HCT116 (cell line): ENCODE data around the gene FZR1. TPM values are rescaled to one million over a fixed set of nuclear protein-coding genes. Genes with fewer than 3 reads are reported as not detected.

Experiments used
- ATAC-seq: fragments of 200-7000 bp; cut with Tn5 transposase; 2 replicates; pipeline ENCODE4 v1.9.1; 2020; ENCODE audit warnings: mild to moderate bottlenecking, moderate library complexity
- BruUV-seq: library from RNA; stranded (reverse); fragments of 400-500 nt; replicated peaks from 2 replicates; lab custom pipeline; 2021; lab: Mats Ljungman, UMichigan
- CTCF ChIA-PET: fragments of 300-600 bp; sonication (Branson Sonifier 250); formaldehyde crosslinking; loops from one replicate; lab custom pipeline; 2021; ENCODE audit warnings: antibody characterized with exemption; lab: Charles Lee
- POLR2A ChIA-PET: fragments of 300-600, 350-600 bp; sonication (Branson Sonifier 250); formaldehyde crosslinking; loops from one replicate; lab custom pipeline; 2021; ENCODE audit warnings: antibody characterized with exemption; lab: Charles Lee
- RAD21 ChIA-PET, 2 experiments: fragments of 300-600 bp; sonication (Branson Sonifier 250); formaldehyde crosslinking; loops; one replicate each; lab custom pipeline; 2023; ENCODE audit warnings: low total read pairs in 2 of 2; ENCODE audit not compliant: uncharacterized antibody in 2 of 2, unreplicated experiment in 2 of 2, low non-redundant PET in 1 of 2; lab: Charles Lee
- DNase-seq: peaks from one replicate; pipeline ENCODE4 v3.0.0-alpha.2; 2010; ENCODE audit warnings: low read depth, low spot score
- H2AFZ ChIP-seq: fragments of 200-600 bp; shearing (Covaris generic), sonication (generic); 2 replicates; pipeline ENCODE4 v1.6.1; 2017; ENCODE audit warnings: low read depth, mixed run types, mixed read lengths, antibody characterized with exemption, low read length; ENCODE audit not compliant: poor library complexity, severe bottlenecking
- H3K27ac ChIP-seq: 2 replicates; pipeline ENCODE4 v1.5.1; 2012; ENCODE audit warnings: low read depth, low read length
- H3K27me3 ChIP-seq: fragments of 200-600 bp; sonication (generic); 2 replicates; pipeline ENCODE4 v1.6.1; 2016; ENCODE audit warnings: mixed run types, low read length, mixed read lengths; ENCODE audit not compliant: insufficient read depth
- H3K36me3 ChIP-seq, 2 experiments: fragments of 200-500 bp in 1 of 2; fragments of 200-600 bp in 1 of 2; sonication (Bioruptor generic) in 1 of 2; sonication (generic) in 1 of 2; 2 replicates each; pipeline versions ENCODE4 v1.5.1 to v1.6.1; 2014 to 2016; ENCODE audit warnings: low read length in 2 of 2, inconsistent platforms in 1 of 2, mixed read lengths in 1 of 2, mixed run types in 1 of 2; ENCODE audit not compliant: insufficient read depth in 2 of 2, control insufficient read depth in 1 of 2
- H3K4me1 ChIP-seq, 2 experiments: fragments of 200-600 bp in 1 of 2; sonication (generic) in 1 of 2; 2 replicates each; pipeline versions ENCODE4 v1.5.1 to v1.6.1; 2012 to 2017; ENCODE audit warnings: low read length in 2 of 2, inconsistent platforms in 1 of 2, mild to moderate bottlenecking in 1 of 2, mixed read lengths in 1 of 2, mixed run types in 1 of 2, moderate library complexity in 1 of 2; ENCODE audit not compliant: insufficient read depth in 2 of 2, control insufficient read depth in 1 of 2
- H3K4me2 ChIP-seq: fragments of 200-600 bp; sonication (generic); 2 replicates; pipeline ENCODE4 v1.6.1; 2017; ENCODE audit warnings: mixed run types, low read length, mixed read lengths
- H3K4me3 ChIP-seq, 2 experiments: fragments of 200-600 bp in 1 of 2; sonication (generic) in 1 of 2; replicated peaks in 1 of 2; 2 replicates each; pipeline ENCODE4 v1.5.1; 2011 to 2016; ENCODE audit warnings: low read length in 2 of 2, control low read depth in 1 of 2, low read depth in 1 of 2, mild to moderate bottlenecking in 1 of 2, mixed read lengths in 1 of 2, mixed run types in 1 of 2
- H3K79me2 ChIP-seq: fragments of 200-600 bp; sonication (generic); 2 replicates; pipeline ENCODE4 v1.6.1; 2017; ENCODE audit warnings: mild to moderate bottlenecking, mixed run types, low read length, moderate library complexity, mixed read lengths; ENCODE audit not compliant: insufficient read depth
- H3K9ac ChIP-seq: fragments of 200-600 bp; sonication (generic); 2 replicates; pipeline ENCODE4 v1.6.1; 2016; ENCODE audit warnings: low read length, mixed read lengths
- H3K9me2 ChIP-seq: fragments of 200-600 bp; sonication (generic), shearing (Covaris generic); 2 replicates; pipeline ENCODE4 v1.6.1; 2017; ENCODE audit warnings: mixed run types, mild to moderate bottlenecking, moderate library complexity; ENCODE audit not compliant: insufficient read depth
- H3K9me3 ChIP-seq, 2 experiments: fragments of 200-500 bp in 1 of 2; fragments of 200-600 bp in 1 of 2; sonication (Bioruptor generic) in 1 of 2; sonication (generic) in 1 of 2; 2 replicates each; pipeline ENCODE4 v1.6.1; 2014 to 2017; ENCODE audit warnings: low read length in 2 of 2, mixed read lengths in 2 of 2, inconsistent platforms in 1 of 2, low read depth in 1 of 2, mild to moderate bottlenecking in 1 of 2, mixed run types in 1 of 2, moderate library complexity in 1 of 2; ENCODE audit not compliant: control insufficient read depth in 1 of 2, insufficient read depth in 1 of 2
- H4K20me1 ChIP-seq: fragments of 200-600 bp; sonication (generic), shearing (Covaris generic); 2 replicates; pipeline ENCODE4 v1.6.1; 2017; ENCODE audit warnings: mixed run types, mild to moderate bottlenecking, moderate library complexity; ENCODE audit not compliant: insufficient read depth
- CBX3 ChIP-seq: IDR thresholded peaks from 2 replicates; pipeline ENCODE4 v1.6.1; 2012; ENCODE audit warnings: low read depth
- CTCF ChIP-seq, 3 experiments: fragments of 200-600 bp in 1 of 3; sonication (generic) in 1 of 3; IDR thresholded peaks in 2 of 3; conservative IDR thresholded peaks in 1 of 3; 2 replicates each; pipeline ENCODE4 v1.5.1; 2012 to 2017; ENCODE audit warnings: low read depth in 2 of 3, low read length in 2 of 3, antibody characterized with exemption in 1 of 3, borderline replicate concordance in 1 of 3, control low read depth in 1 of 3, mild to moderate bottlenecking in 1 of 3, mixed read lengths in 1 of 3, mixed run types in 1 of 3, moderate library complexity in 1 of 3; ENCODE audit not compliant: insufficient read depth in 1 of 3
- EGR1 ChIP-seq: IDR thresholded peaks from 2 replicates; pipeline ENCODE4 v1.6.1; 2012; ENCODE audit warnings: low read depth
- ELF1 ChIP-seq: IDR thresholded peaks from 2 replicates; pipeline ENCODE4 v1.6.1; 2012; ENCODE audit warnings: low read depth, borderline replicate concordance
- EZH2 ChIP-seq: fragments of 200-600 bp; sonication (generic); IDR thresholded peaks from 2 replicates; pipeline ENCODE4 v1.6.1; 2017; ENCODE audit warnings: antibody characterized with exemption, mixed run types
- JUND ChIP-seq: IDR thresholded peaks from 2 replicates; pipeline ENCODE4 v1.6.1; 2012
- POLR2A ChIP-seq: IDR thresholded peaks from 2 replicates; pipeline ENCODE4 v1.7.0; 2011; ENCODE audit warnings: borderline replicate concordance; ENCODE audit not compliant: insufficient read depth, insufficient read length; ENCODE audit errors: extremely low read depth
- POLR2AphosphoS5 ChIP-seq: IDR thresholded peaks from 2 replicates; pipeline ENCODE4 v1.6.1; 2011; ENCODE audit warnings: mild to moderate bottlenecking, low read depth, low read length, moderate library complexity
- RAD21 ChIP-seq: IDR thresholded peaks from 2 replicates; pipeline ENCODE4 v1.6.1; 2012; ENCODE audit warnings: low read depth, mild to moderate bottlenecking
- REST ChIP-seq: IDR thresholded peaks from 2 replicates; pipeline ENCODE4 v1.6.1; 2012; ENCODE audit warnings: low read depth
- TCF7L2 ChIP-seq: IDR thresholded peaks from 2 replicates; pipeline ENCODE4 v1.7.0; 2011; ENCODE audit warnings: borderline replicate concordance, inconsistent platforms; ENCODE audit not compliant: insufficient read depth, insufficient read length; ENCODE audit errors: extremely low read depth
- YY1 ChIP-seq: IDR thresholded peaks from 2 replicates; pipeline ENCODE4 v1.6.1; 2011; ENCODE audit warnings: low read length, low read depth, moderate library complexity, mild to moderate bottlenecking; ENCODE audit not compliant: insufficient replicate concordance; ENCODE audit errors: extremely low read depth
- ZBTB33 ChIP-seq: IDR thresholded peaks from 2 replicates; pipeline ENCODE4 v1.6.1; 2011; ENCODE audit warnings: mild to moderate bottlenecking, low read length, moderate library complexity; ENCODE audit not compliant: insufficient replicate concordance; ENCODE audit errors: extremely low read depth
- ZFX ChIP-seq: fragments of 450-650 bp; IDR thresholded peaks from 2 replicates; pipeline ENCODE4 v1.6.1; 2017
- ZNF274 ChIP-seq: fragments of 200-500 bp; sonication (Bioruptor generic); IDR thresholded peaks from 2 replicates; pipeline ENCODE4 v1.6.1; 2014; ENCODE audit warnings: mild to moderate bottlenecking, low read depth, low read length, inconsistent platforms
- intact Hi-C: fragments of 100-400 bp; cut with micrococcal nuclease; formaldehyde crosslinking; loops from 2 replicates; pipeline ENCODE4 v1.10.0; 2022
- total RNA-seq: library from RNA; stranded (reverse); gene quantifications from one replicate; pipeline ENCODE4 v1.2.1, GENCODE V29; 2021; ENCODE audit not compliant: unreplicated experiment

FZR1 gene
- total RNA-seq, 1 experiment from 2014 or later: 60.3 TPM

GRCh38 chr19:3535563-3535965, 29.5 kb downstream of the FZR1 start:
- no peaks in the 10 kb centered on the region for H3K9me3 ChIP-seq
- intact Hi-C loops: no loop called here
- RAD21 ChIA-PET: no interaction called here
- H3K4me1 ChIP-seq: peaks cover 3 to 22% of the 10 kb centered on the region in 2 experiments; a peak in 3 of 4 replicates
- POLR2A ChIA-PET: no interaction called here
- no peaks in the 10 kb centered on the region for H3K27me3 ChIP-seq
- CTCF ChIA-PET: no interaction called here
- H2AFZ ChIP-seq: no peak overlapping the region
- no peaks in the 10 kb centered on the region for H3K79me2 ChIP-seq
- H3K4me2 ChIP-seq: no peak overlapping the region
- no TSS peak for BruUV-seq
- H3K9me2 ChIP-seq: no peaks in the 10 kb centered on the region
- no peak for ATAC-seq
- no peak overlapping the region for H3K27ac ChIP-seq
- DNase-seq: no peak
- H3K9ac ChIP-seq: no peak overlapping the region
- H3K4me3 ChIP-seq: no peak overlapping the region
- TF ChIP-seq ZNF274 (no peak), TCF7L2 (no peak), POLR2A (no peak), ZBTB33 (no peak), ZFX (no peak), YY1 (no peak), JUND (no peak), POLR2AphosphoS5 (no peak), EZH2 (no peak), ELF1 (no peak), CBX3 (no peak), RAD21 (no peak), REST (no peak), EGR1 (no peak), CTCF (IDR thresholded peaks at IDR 0.05 in 2 of 3, conservative IDR thresholded peaks at IDR 0.05 in 1 of 3; ENCODE audit: borderline replicate concordance in 1 of 3, insufficient read depth in 1 of 3, low read depth in 2 of 3, low read length in 2 of 3) (no peak)
- H3K36me3 ChIP-seq: peaks cover 11 to 27% of the 10 kb centered on the region in 2 experiments; a peak in 3 of 4 replicates
- H4K20me1 ChIP-seq: no peaks in the 10 kb centered on the region
